GM15510 (cell line): ENCODE results near the gene TINAGL1.

Experiments used
- POLR2A ChIP-seq: IDR thresholded peaks from 3 replicates; pipeline ENCODE4 v1.6.1; 2011; ENCODE audit warnings: borderline replicate concordance; ENCODE audit not compliant: insufficient read length; ENCODE audit errors: extremely low read depth

Gene TINAGL1

GRCh38 chr1:31574749-31575368 is 1.5 kb upstream of the TINAGL1 start:
- no peak for TF ChIP-seq POLR2A

- no peak for TF ChIP-seq POLR2A
Measured at GRCh38 chr1:31575369-31576140, 760 bp upstream of the TINAGL1 start.

- TF ChIP-seq POLR2A, result no peak
Measured at GRCh38 chr1:31576743-31577455, 584 bp downstream of the TINAGL1 start.

GRCh38 chr1:31577515-31578192 is 1.3 kb downstream of the TINAGL1 start:
- TF ChIP-seq POLR2A, result no peak

DNA sequence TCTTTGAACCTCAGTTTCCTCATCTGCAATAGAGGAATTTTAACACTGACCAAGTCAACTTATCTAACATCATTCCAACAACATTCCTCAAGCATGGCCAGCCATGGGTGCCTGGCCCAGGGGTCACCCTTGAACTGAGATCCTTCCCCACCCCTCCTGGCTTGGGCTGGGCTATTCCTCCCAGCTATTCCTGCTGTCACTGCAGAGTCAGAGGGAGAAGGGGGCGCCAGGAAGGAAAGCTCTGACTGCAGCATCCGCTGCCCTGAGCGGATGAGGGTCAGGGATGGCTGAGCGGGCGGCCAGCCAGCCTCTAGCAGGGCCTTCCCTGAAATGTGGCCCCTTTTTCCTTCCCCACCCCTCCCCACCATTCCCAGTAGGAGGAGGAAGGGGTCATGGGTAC is 3.1 kb downstream of the TINAGL1 start:
- no peak for TF ChIP-seq POLR2A

DNA sequence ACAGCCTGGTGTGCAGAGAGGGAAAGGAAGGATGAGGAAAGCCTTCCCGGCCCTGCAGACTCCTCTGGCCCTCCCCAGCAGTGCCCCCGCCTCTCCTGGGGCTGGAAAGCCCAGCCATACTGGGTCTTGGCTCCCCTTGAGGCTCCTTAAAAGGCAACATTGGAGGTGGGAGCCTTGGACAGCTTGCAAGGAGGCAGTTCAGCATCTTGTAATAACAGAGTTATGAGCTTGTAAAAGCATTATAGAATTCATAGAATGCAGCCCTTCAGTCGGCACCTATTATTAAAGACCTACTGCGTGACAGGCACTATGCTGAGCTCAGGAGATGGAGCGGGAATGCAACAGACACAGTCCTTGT is 4.2 kb downstream of the TINAGL1 start:
- no peak for TF ChIP-seq POLR2A

DNA sequence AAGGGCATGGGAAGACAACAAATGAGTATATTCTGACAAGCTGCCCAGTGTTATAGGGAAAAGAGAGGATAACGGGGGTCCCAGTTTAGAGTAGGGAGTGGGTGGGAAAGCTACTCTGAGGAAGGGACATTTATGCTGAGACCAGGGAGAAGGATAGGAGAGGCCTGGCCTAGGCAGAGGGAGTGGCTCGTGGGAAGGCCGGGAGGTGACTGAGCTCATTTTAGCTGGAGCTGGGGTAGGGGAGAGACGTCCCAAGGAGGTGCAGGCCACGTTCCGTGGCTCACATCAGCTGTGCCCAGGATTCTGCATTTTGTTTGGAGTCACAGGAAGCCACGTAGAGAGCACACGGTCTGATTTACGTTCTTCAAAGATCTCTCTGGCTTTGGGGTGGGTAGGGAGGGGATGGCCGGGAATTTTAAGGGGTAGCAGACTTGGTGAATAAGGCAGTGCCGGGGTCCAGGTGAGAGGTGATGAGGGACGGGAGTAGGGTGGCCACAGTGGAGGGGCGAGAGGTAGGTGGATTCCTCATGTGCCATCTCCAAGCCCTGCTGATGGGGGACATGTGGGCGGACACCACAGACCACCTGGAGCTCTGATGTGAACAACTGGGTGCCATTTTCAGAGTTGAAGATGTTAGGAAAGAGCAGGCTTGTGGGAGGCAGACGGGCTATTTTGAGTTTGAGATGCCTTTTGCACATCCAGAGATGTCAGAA is 4.7 kb downstream of the TINAGL1 start:
- no peak for TF ChIP-seq POLR2A

DNA sequence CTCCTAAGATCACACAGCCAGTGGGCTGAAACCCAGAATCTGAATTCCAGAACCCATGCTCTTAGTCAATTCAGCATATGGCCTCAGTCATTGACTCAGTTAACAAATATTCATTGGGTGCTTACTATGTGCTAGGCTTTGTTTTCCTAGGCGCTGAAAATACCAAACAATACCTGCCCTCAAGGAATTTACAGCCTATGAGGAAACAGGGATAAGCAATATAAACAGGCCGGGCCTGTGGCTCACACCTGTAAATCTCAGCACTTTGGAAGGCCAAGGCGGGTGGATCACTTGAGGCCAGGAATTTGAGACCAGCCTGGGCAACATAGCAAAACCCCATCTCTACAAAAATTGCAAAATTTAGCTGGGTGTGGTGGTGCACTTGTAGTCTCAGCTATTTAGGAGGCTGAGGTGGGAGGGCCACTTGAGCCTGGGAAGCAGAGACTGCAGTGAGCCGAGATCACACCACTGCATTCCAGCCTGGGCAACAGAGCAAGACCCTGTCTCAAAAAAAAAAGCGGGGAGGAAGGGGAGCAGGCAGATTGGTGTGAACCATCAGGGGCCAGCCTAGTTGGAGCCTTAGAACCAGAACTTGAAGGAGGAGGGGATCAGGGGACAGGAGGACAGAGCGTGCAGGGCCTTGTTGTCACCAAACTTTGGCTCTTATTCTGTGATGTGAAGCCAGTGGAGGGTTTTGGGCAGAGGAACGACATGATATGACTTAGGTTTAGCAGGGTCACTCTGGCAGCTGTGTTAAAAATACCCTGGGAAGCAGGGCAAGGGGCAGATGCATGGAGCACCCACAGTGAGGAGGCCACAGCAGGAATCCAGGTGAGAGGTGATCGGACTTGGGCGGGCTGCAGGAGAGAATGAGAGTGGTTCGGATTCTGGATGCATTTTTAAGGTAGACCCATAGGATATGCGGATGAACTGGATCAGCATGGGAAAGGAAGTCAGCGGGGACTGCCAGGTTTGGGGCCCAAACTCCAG is 5.8 kb downstream of the TINAGL1 start:
- no peak for TF ChIP-seq POLR2A

DNA sequence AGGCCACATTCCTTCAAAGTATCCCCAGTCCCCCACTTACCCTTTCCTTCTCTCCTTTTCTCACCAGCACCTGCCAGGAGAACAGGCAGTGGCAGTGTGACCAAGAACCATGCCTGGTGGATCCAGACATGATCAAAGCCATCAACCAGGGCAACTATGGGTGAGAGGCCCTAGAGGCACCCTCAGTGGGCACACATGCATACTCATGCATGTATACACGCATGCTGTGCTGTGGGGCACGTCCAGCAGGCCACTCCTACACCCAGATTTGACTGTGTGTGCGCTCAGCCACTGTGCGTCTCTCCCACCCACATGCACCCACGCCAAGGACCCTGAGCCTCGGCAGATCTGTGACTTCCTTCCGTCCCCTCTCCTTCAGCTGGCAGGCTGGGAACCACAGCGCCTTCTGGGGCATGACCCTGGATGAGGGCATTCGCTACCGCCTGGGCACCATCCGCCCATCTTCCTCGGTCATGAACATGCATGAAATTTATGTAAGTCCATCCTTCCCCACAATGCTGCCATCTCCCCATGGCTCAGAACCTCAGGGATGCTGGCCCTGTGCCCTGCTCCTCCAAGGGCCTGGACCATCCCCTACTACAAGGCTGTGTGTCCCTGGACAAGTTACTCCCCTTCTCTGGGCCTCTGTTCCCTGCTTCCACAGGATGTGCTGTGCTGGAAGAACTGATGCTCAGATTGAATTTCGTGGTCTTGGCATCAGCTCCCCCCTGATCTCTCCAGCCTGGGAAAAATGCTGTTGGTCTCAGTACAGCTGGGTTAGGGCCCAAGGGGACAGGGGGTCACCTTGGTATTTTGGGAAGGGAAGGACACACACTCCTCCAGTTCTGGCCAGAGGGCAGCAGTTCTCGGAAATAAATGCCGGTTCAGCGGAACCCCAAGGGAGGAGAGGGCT is 7.0 kb downstream of the TINAGL1 start:
- no peak for TF ChIP-seq POLR2A

DNA sequence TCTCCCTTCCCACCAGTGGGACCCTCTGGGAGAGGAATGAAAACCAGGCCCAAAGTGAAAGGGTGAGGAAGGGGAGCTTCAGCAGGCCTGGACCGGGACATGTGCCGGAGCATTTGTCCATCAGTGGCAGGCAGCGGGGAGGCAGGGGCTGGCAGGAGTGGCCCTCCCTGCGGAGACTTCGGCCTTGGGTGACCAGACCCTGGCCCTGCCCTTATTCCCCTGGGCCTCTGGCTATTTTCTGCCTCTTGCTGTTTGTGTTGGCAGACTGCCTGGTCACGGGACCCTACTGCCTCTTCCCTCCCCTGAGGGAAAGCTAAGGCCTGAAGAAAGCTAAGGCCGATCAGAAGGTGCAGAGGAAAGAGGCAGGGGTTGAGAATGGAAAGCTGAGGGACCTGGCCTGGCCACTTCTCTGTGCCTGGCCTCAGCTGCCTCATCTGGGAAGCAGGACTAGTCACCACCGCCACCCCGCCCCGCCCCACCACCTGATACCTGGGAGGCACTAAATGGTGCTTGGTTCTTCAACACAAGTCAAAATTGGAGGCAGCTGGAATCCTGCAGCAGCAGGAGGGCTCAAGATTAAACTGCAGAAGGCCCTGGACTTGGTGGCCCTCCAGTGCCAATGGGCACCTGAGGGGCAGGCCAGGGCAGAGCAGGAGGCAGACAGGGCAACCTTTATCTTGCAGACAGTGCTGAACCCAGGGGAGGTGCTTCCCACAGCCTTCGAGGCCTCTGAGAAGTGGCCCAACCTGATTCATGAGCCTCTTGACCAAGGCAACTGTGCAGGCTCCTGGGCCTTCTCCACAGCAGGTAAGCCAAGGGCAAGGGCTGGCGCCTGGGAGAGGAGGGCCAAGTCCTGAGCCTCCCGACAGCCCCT is 7.9 kb downstream of the TINAGL1 start:
- no peak for TF ChIP-seq POLR2A

DNA sequence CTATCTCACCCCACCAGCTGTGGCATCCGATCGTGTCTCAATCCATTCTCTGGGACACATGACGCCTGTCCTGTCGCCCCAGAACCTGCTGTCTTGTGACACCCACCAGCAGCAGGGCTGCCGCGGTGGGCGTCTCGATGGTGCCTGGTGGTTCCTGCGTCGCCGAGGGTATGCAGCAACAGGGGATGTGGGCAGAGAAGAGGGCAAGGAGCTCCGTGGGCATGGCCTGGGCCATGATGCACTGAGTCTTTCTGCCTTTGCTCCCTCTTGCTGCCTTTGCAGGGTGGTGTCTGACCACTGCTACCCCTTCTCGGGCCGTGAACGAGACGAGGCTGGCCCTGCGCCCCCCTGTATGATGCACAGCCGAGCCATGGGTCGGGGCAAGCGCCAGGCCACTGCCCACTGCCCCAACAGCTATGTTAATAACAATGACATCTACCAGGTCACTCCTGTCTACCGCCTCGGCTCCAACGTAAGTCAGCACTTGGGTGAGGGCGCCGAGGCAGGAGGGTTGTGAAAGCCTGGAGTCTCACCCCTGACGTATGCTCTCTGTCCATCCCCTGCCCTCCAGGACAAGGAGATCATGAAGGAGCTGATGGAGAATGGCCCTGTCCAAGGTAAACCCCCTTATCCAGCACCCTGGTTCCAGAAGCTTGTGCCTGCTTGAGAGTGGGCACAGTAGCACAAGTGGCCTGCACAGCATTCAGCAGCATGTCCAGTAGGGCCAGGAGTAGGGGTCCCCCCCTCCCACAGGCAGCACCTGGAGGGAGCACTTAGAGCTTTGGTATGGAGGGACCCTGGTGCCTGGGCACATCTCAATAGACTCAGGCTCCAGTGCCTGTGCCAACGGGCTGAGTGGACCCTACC is 8.8 kb downstream of the TINAGL1 start:
- no peak for TF ChIP-seq POLR2A
